ENCODE data around the gene SLC25A33. TPM values are rescaled to one million over a fixed set of nuclear protein-coding genes. Genes with fewer than 3 reads are reported as not detected.

SLC25A33 gene
- total RNA-seq, 1 donor from 2014 or later, result 20.8 TPM

DNA sequence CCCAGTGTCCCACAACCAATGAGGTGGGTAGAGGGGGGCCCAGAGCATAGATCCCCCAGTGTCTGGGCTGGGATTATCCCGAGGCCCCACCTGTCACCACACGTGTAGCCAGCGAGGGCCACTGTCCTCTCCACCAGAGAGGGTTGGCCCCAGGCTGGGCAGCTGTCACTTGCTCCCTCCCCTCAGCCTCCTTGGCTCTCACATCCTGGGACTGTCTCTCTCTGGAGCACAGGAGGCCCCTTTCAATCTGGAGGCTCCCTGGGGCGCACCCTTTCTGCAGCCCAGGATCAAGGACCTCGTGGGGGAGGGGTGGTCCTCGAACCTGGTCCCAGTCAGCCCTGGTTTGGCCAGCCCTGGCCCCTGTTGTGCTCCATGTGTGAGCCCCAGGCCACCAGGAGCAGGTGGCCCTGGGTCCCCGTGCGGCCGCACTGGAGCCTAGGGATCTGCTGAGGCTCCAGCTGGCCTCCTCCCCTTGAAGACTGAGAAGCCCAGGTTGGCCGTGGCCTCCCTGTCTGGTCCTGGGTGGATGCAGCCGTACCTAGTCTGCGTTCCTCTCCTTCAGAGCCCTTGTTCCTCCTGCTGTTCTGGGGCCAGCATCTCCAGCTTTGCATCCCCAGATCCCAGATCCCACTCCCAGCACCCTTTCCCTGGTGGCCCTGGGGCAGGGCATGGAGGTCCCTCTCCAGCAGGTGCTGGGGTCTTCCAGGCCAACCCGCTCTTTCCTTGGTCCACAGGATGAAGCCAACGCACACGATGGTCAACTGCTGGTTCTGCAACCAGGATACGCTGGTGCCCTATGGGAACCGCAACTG, 56.1 kb downstream of the SLC25A33 start:
- no peak overlapping the region for H3K9ac ChIP-seq
- peaks cover 31% of the 10 kb centered on the region for H3F3A ChIP-seq (ENCODE audit: low read depth)
- Mint-ChIP-seq H3K36me3 (peaks cover 6% of the 10 kb centered on the region), H3K27me3 (ENCODE audit: insufficient read depth, low read depth) (peaks cover 6% of the 10 kb centered on the region), H3K4me1 (peaks cover 41% of the 10 kb centered on the region), H3K4me3 (no peak overlapping the region), H3K27ac (no peak overlapping the region), H3K9me3 (no peaks in the 10 kb centered on the region)
- no peak for DNase-seq (ENCODE audit: low spot score)
- H2AFZ ChIP-seq (replicated peaks), result no peak overlapping the region
- H4K20me1 ChIP-seq (ENCODE audit: low read depth), result peaks cover 65% of the 10 kb centered on the region
- no peak overlapping the region for H3K27ac ChIP-seq
- H3K4me3 ChIP-seq, result no peak overlapping the region
- H3K4me1 ChIP-seq, result peaks cover 48% of the 10 kb centered on the region
- no peaks in the 10 kb centered on the region for H3K9me3 ChIP-seq (ENCODE audit: low read depth)
- H3K27me3 ChIP-seq, result no peaks in the 10 kb centered on the region
- TF ChIP-seq EZH2 (IDR thresholded peaks at IDR 0.05), result no peak
- TF ChIP-seq EZH2phosphoT487 (IDR thresholded peaks at IDR 0.05), result no peak
- TF ChIP-seq, protein P1, sequence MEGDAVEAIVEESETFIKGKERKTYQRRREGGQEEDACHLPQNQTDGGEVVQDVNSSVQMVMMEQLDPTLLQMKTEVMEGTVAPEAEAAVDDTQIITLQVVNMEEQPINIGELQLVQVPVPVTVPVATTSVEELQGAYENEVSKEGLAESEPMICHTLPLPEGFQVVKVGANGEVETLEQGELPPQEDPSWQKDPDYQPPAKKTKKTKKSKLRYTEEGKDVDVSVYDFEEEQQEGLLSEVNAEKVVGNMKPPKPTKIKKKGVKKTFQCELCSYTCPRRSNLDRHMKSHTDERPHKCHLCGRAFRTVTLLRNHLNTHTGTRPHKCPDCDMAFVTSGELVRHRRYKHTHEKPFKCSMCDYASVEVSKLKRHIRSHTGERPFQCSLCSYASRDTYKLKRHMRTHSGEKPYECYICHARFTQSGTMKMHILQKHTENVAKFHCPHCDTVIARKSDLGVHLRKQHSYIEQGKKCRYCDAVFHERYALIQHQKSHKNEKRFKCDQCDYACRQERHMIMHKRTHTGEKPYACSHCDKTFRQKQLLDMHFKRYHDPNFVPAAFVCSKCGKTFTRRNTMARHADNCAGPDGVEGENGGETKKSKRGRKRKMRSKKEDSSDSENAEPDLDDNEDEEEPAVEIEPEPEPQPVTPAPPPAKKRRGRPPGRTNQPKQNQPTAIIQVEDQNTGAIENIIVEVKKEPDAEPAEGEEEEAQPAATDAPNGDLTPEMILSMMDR (IDR thresholded peaks at IDR 0.05), result no peak
- no peaks in the 10 kb centered on the region for H3K36me3 ChIP-seq
- peaks cover 55% of the 10 kb centered on the region for H3K79me2 ChIP-seq (ENCODE audit: low read depth)
- no peak overlapping the region for H3K4me2 ChIP-seq

DNA sequence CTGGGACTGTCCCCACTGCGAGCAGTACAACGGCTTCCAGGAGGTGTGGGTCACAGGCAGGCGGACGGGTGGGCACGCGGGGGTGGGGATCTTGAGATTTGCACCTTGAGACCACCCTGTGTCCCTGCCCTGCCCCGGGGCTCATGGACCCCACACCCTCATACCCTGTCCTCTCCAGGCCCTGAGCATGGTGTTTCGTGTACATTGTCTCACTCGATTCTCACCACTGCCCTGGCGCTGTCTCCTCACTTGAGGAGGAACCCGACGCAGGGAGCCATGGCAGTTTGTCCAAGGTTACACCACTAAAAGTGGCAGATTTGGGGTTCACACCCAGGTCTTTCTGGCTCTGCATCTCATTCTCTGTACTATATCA, 56.7 kb downstream of the SLC25A33 start:
- DNase-seq (ENCODE audit: low spot score), result no peak
- TF ChIP-seq, protein P1 (IDR thresholded peaks at IDR 0.05), result no peak
- TF ChIP-seq EZH2 (IDR thresholded peaks at IDR 0.05), result no peak
- no peak for TF ChIP-seq EZH2phosphoT487 (IDR thresholded peaks at IDR 0.05)
- H3K4me1 Mint-ChIP-seq, result peaks cover 36% of the 10 kb centered on the region
- Histone ChIP-seq H3F3A (ENCODE audit: low read depth) (peaks cover 27% of the 10 kb centered on the region), H3K27me3 (no peaks in the 10 kb centered on the region), H3K9me3 (ENCODE audit: low read depth) (no peaks in the 10 kb centered on the region), H3K36me3 (no peaks in the 10 kb centered on the region), H4K20me1 (ENCODE audit: low read depth) (peaks cover 59% of the 10 kb centered on the region), H3K4me1 (peaks cover 42% of the 10 kb centered on the region), H2AFZ (replicated peaks) (no peak overlapping the region), H3K27ac (no peak overlapping the region), H3K4me3 (no peak overlapping the region), H3K9ac (no peak overlapping the region), H3K4me2 (no peak overlapping the region), H3K79me2 (ENCODE audit: low read depth) (peaks cover 49% of the 10 kb centered on the region)
- no peak overlapping the region for H3K4me3 Mint-ChIP-seq
- peak overlapping the region; percentile 53 for H3K27ac Mint-ChIP-seq
- peaks cover 4% of the 10 kb centered on the region for H3K36me3 Mint-ChIP-seq
- H3K27me3 Mint-ChIP-seq (ENCODE audit: insufficient read depth, low read depth), result peaks cover 6% of the 10 kb centered on the region
- H3K9me3 Mint-ChIP-seq, result no peaks in the 10 kb centered on the region

DNA sequence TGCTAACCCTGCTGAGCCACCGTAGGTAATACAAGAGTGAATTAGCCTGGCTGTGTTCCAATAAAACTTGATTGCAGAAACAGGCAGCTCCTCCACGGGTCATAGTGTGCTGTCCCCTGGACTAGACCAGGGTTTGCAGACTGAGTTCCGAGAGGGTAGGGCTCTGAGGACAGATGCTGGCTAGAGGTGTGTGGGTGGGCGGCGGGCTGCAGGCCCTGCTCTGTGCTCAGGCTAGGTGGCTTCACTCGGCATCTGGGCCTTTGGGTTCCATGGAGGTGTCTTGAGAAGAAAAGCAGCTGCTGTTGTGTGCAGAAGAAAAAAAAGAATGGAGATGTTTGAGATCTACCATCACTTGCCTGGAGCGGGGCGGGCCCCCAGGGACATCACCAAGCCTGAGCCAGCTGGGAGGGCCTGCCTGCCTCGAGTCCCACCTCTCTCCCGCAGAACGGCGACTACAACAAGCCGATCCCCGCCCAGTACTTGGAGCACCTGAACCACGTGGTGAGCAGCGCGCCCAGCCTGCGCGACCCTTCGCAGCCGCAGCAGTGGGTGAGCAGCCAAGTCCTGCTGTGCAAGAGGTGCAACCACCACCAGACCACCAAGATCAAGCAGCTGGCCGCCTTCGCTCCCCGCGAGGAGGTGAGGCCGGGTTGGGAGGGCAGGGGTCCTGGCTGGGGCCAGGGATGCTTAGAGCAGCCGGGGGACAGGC, 57.3 kb downstream of the SLC25A33 start:
- peaks cover 4% of the 10 kb centered on the region for H3K27me3 Mint-ChIP-seq (ENCODE audit: insufficient read depth, low read depth)
- no peak overlapping the region for H3K4me2 ChIP-seq
- H3K9me3 Mint-ChIP-seq, result no peaks in the 10 kb centered on the region
- H3K4me1 ChIP-seq, result peaks cover 36% of the 10 kb centered on the region
- no peak for DNase-seq (ENCODE audit: low spot score)
- peaks cover 4% of the 10 kb centered on the region for H3K36me3 Mint-ChIP-seq
- no peak overlapping the region for H3K27ac ChIP-seq
- H3K27me3 ChIP-seq, result no peaks in the 10 kb centered on the region
- peaks cover 31% of the 10 kb centered on the region for H3K4me1 Mint-ChIP-seq
- no peak overlapping the region for H3K27ac Mint-ChIP-seq
- TF ChIP-seq, protein P1 (IDR thresholded peaks at IDR 0.05), result no peak
- TF ChIP-seq EZH2 (IDR thresholded peaks at IDR 0.05), result no peak
- TF ChIP-seq EZH2phosphoT487 (IDR thresholded peaks at IDR 0.05), result no peak
- H3K4me3 Mint-ChIP-seq, result no peak overlapping the region
- H3K4me3 ChIP-seq, result no peak overlapping the region
- no peaks in the 10 kb centered on the region for H3K36me3 ChIP-seq
- H4K20me1 ChIP-seq (ENCODE audit: low read depth), result peaks cover 53% of the 10 kb centered on the region
- H3F3A ChIP-seq (ENCODE audit: low read depth), result peaks cover 22% of the 10 kb centered on the region
- H3K9me3 ChIP-seq (ENCODE audit: low read depth), result no peaks in the 10 kb centered on the region
- H3K79me2 ChIP-seq (ENCODE audit: low read depth), result peaks cover 43% of the 10 kb centered on the region
- H3K9ac ChIP-seq, result no peak overlapping the region
- H2AFZ ChIP-seq (replicated peaks), result no peak overlapping the region

All from neural progenitor cell (in vitro differentiated cells).